SU-DHL-6 (cell line): ENCODE data around the gene SSC5D.

ENCODE experiments used
- EZH2phosphoT487 ChIP-seq: fragments of 200-600 bp; sonication (generic), shearing (Covaris generic); conservative IDR thresholded peaks from 2 replicates; pipeline ENCODE4 v1.6.1; 2018; ENCODE audit warnings: mild to moderate bottlenecking, antibody characterized with exemption, low read length, moderate library complexity, mixed read lengths
- TF ChIP-seq, protein P1 (sequence below): fragments of 200-600 bp; sonication (generic); IDR thresholded peaks from one replicate; pipeline ENCODE4 v1.5.1; 2017; ENCODE audit warnings: antibody characterized with exemption, mild to moderate bottlenecking, low read length, moderate library complexity; ENCODE audit not compliant: insufficient read depth, poor library complexity, severe bottlenecking

DNA sequence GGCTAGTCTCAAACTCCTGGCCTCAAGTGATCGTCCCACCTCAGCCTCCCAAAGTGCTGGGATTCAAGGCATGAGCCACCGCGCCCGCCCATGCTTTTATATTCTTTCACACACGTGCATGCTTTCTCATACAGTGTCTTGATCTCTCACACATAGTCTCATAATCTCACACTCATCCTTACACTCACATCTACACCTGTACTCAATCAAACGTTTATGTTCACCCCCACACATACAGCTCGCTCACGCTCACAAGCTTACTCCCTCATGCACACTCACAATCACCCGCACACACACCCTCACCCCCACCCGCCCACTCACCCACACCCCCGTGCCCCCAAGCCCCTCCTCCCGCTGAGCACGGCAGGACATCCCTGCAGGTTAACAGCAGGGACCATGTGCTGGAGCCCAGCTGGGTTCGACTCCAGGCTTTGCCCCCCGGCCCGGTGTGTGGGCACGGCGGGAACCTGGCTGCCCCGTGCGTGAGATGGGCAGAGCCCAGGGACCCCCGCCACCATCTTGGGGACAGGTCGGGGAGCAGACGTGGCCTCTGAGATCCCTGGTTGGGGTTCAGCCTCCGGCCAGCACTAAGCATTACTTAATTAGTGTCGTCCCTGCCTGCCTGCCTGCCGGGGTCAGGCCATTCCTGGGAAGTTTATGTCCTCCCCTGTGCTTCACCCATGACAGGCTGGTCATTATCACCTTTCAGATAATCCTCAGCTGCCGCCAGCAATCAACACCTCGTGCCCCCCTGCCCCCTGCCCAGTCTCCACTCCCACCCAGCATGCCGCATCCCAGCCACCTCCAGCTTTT is 37.3 kb downstream of the SSC5D start:
- TF ChIP-seq, protein P1, sequence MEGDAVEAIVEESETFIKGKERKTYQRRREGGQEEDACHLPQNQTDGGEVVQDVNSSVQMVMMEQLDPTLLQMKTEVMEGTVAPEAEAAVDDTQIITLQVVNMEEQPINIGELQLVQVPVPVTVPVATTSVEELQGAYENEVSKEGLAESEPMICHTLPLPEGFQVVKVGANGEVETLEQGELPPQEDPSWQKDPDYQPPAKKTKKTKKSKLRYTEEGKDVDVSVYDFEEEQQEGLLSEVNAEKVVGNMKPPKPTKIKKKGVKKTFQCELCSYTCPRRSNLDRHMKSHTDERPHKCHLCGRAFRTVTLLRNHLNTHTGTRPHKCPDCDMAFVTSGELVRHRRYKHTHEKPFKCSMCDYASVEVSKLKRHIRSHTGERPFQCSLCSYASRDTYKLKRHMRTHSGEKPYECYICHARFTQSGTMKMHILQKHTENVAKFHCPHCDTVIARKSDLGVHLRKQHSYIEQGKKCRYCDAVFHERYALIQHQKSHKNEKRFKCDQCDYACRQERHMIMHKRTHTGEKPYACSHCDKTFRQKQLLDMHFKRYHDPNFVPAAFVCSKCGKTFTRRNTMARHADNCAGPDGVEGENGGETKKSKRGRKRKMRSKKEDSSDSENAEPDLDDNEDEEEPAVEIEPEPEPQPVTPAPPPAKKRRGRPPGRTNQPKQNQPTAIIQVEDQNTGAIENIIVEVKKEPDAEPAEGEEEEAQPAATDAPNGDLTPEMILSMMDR, result no peak
- no peak for TF ChIP-seq EZH2phosphoT487
